HG03064 (cell line): ENCODE results near the gene LGALS7B.
"Not testable (repeated sequence)": the region's sequence is repeated elsewhere in the genome, so short reads cannot be mapped to it uniquely, and the experiment has no call there.

ENCODE experiments used
- ATAC-seq: cut with Tn5 transposase; IDR thresholded peaks from one replicate; pipeline ENCODE4 v1.9.1; 2021; ENCODE audit warnings: low read depth; ENCODE audit not compliant: unreplicated experiment

Gene LGALS7B

DNA sequence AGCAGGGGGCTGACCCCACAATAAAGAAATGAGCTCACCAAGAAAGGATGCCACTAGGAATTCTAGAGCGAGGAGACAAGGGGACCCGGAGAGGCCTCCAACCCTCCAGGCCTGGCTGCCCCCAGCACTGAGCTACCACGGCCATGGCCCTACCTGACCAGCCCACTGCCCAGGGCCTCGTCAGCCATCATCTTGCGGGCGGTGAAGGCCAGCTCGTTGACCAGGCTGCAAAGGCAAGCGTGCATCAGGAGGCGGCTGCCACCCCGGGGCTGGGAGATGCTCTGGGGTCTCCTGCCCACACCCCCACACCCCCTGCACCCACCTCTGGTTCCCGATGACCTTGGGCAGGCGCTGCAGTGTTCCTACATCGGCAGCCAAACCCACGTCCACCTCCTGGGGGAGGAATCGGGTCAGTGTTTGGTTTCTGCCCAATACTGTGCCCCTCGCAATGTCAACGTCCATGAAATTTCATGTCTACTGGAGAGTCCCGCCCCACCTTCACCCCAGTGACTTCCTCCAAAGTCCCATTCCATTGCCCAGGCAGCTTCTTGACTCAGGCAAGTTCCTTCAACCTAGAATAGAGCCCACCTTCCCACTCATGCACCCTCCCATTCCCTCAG, 27.2 kb downstream of the LGALS7B start:
- ATAC-seq: no peak

DNA sequence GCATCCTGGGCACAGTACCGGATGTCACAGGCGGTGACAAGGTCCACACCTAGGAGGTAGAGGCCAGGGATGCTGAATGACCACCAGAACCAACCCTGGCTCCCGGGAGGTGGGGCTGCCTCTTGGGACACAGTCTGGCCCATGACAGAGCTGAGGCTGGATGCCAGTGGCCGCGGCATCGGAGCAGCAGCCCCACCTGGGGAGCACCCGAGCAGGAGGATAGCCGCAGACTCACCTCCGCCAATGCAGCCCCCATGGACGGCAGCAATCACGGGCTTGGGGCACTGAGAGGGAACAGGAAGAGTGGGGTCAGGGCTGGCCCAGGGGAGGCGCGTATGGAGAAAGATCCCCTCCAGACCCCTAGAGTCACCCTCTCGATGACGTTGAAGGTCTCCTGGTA, 28.1 kb downstream of the LGALS7B start:
- ATAC-seq: no peak

DNA sequence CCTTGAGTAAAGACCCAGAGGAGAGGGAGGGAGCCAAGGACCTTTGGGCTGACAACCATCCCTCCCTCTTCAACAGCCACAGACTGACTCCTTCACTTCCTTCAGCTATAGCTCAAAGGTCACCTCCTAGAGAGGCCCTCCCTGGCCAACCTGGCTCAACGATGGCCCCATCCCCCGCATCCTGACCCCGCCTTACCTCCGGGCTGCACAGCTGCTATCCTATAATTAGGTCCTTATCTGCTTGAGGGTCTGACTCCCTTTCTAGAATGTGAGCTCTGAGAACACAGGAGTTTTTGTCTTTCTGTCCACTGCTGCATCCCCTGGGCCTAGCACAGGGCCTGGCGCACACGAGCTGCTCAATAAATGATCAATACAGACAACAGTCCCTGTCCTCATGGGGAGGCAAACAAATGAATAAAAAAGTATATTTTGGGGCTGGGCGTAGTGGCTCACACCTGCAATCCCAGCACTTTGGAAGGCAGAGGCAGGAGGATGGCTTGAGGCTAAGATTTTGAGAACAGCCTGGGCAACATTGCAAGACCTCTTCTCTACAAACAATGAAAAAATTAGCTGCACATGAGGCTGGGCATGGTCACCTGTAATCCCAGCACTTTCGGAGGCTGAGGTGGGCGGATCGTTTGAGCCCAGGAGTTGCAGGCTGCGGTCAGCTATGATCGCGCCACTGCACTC, 30.4 kb downstream of the LGALS7B start:
- no peak for ATAC-seq

DNA sequence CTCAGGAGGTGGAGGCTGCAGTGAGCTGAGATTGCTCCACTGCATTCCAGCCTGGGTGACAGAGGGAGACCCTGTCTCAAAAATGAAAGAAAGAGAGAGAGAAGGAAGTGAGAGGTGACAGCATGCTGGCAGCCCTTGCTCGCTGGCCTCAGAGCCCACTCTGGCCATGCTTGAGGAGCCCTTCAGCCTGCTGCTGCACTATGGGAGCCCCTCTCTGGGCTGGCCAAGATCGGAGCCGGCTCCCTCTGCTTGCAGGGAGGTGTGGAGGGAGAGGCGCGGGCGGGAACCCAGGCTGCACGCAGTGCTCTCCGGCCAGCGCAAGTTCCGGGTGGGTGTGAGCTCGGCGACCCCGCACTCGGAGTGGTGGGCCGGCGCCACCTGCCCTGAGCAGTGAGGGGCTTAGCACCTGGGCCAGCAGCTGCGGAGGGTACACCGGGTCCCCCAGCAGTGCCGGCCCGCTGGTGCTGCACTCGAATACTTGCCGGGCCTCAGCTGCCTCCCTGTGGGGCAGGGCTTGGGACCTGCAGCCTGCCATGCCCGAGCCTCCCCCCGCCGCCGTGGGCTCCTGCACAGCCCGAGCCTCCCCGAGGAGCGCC, 32.3 kb downstream of the LGALS7B start:
- ATAC-seq: not testable (repeated sequence)

DNA sequence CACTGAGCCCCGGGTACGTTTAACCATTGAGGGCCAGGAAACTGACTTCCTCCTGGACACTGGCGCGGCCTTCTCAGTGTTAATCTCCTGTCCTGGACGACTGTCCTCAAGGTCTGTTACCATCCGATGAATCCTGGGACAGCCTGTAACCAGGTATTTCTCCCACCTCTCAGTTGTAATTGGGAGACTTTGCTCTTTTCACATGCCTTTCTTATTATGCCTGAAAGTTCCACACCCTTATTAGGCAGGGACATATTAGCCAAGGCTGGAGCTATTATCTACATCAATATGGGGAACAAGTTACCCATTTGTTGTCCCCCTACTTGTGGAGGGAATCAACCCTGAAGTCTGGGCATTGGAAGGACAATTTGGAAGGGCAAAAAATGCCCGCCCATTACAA, 36.9 kb downstream of the LGALS7B start:
- ATAC-seq: not testable (repeated sequence)

DNA sequence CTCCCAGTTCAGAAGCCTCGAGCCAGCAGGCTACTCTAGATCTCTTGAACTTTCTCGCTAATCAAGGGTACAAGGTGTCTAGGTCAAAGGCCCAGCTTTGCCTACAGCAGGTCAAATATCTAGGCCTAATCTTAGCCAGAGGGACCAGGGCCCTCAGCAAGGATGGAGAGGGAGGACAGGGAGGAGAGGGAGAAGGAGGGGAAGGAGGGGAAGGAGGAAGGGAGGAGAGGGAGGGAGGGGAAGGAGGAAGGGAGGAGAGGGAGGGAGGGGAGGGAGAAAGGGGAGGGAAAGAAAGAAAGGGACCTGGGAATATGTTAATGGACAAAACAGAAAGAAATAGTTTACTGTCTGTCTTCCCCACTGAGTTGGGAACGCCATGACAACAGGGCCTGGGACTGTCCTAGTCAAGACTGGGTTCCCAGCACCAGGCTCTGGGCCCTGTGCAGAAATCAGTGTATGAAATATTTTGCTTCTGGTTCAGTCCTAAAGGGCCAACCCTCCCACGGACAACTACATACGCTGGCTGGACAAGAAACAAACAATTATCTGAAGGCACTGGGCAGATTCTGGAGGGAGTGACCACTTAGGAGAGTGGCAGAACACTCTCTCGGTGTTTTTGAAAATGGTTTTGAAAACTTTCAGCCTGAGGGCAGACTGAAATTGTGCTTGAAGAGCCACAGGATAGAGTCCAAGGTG, 38.0 kb downstream of the LGALS7B start:
- ATAC-seq: no peak

DNA sequence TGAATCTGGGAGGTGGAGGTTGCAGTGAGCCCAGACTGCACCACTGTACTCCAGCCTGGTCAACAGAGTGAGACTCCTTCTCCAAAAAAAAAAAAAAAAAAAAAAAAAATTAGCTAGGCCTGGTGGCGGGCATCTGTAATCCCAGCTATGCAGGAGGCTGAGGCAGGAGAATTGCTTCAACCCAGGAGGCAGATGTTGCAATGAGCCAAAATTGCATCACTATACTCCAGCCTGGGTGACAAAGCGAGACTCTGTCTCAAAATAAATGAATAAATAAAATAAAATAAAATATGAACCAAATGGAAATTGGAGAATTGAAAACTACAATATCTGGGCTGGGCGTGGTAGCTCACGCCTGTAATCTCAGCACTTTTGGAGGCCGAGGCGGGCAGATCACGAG, 40.2 kb downstream of the LGALS7B start:
- ATAC-seq: not testable (repeated sequence)

DNA sequence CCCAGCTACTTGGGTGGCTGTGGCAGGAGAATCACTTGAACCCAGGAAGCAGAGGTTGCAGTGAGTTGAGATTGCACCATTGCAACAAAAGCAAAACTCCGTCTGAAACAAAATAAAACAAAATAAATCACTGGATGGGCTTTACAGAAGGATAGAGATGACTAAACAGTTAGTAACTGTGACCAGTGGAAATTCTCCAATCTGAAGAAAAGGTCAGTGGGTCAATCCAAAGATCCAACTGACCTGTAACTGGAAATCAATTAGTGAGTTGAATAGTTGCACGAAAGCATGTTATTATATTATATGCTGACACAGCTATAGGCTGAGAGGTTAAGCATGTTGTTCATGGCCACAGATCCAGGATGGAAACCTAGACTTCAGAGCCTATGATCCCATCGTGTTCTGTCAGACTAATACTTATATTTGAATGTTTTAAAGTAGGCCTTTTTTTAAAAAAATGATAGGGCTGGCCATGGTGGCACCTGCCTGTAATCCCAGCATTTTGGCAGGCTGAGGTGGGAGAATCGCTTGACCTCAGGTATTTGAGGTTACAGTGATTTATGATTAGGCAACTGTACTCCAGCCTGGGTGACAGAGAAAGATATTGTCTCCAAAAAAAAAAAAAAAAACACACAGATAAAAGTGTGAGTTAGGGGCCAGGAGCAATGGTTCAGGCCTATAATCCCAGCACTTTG, 41.2 kb downstream of the LGALS7B start:
- ATAC-seq: no peak

DNA sequence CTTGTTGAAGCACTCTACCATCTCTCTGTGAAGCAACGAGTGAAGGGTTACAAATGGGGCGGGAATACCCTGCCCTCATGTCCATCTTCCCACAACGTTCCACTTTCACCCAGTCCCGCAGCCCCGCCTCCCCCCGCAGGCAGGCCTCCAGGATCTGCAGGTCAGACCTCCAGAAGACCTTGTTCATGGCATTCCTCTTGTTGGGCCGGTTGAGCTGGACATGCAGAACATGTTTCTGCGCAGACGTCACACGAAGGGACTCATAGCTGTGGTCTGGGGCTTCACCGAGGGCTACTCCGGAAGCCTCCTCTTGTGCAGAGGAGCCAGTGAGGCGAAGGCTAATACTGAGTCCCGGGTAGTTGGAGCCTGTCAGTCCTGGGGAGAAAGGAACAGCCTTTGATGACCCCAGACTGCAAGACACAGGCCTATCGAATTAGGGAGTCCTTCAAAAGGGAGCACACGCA, 42.2 kb downstream of the LGALS7B start:
- ATAC-seq: peak; percentile 43

DNA sequence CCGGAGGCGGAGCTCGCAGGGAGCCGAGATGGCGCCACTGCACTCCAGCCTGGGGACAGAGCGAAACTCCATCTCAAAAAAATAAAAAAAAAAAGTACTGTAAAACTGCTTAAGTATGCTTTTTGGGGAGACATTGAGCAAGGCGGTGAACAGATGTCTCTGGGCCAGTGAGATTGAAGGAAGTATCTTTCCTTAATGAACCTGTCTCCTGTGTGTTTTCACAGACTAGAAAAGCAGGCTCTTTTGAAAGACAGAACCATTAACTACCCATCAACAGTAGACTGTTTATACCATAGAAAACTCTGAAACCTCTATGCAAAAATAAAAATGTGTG, 44.1 kb downstream of the LGALS7B start:
- ATAC-seq: no peak

DNA sequence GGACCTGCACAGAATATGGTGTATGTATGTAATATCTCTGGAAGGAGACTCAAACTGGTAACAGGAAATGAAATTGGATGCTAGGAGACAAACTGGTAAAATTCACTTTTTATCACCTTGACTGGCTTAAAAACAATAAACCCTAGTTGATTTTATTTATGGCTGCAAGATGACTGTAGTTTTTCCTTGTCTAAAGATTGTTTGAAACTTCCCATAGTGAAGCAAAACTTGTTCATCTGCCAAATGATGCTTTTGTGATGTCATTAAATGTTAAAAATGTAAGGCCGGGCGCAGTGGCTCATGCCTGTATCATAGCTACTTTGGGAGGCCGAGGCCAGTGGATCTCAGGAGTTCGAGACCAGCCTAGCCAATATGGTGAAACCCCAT, 45.1 kb downstream of the LGALS7B start:
- ATAC-seq: no peak

DNA sequence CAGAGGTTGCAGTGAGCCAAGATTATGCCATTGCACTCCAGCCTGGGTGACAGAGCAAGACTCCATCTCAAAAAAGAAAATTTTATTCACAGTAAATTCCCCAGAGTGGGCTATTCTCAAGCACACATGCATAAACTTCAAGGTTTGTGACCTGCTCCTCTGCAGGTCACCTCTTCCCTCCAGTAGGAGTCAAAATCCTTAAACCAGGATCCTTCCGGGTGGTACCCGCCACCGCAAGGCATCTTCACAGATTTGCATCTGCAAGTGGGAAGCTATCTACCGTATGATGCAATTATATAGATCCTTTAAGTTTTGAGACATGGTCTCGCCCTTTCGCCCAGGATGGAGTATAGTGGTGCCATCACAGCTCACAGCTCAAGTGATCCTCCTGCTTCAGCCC, 45.6 kb downstream of the LGALS7B start:
- no peak for ATAC-seq

DNA sequence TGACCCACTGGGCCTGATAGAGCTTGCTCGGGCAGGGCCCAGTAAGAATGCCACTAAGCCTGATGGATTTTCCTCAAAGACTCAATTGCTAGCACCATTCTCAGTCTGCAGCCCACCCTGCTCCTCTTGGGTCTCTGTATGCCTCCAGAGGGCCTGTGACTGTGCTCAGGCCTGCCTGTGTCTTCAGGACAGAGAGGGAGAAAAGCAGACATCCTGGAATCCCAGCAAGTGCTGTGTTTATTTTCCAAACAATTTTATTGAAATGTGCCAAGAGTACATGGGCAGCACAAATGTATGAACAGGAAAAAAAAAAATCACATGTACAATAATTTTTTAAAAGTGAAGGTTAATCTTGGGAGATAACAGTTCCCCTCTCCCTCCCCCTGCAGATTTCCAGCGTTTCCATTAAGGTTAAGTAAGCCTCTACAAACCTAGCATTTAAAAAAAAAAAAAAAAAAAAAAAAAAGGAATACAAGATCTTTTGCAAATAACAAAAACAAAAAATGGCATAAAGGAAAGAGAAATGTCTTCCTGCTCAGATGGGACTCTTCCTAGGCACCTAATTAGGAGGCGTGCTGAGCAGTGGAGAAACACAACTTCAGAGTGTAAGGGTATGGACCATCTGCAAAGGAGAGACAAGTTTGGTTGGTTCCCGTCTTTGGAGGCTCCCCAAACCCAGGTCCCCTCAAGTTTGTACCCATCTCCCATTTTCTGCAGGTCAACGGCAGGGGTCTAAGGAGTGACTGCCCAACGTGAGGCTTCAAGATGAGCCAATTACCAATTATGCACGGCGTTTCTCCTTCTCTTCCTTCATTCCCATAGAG, 47.4 kb downstream of the LGALS7B start:
- no peak for ATAC-seq

DNA sequence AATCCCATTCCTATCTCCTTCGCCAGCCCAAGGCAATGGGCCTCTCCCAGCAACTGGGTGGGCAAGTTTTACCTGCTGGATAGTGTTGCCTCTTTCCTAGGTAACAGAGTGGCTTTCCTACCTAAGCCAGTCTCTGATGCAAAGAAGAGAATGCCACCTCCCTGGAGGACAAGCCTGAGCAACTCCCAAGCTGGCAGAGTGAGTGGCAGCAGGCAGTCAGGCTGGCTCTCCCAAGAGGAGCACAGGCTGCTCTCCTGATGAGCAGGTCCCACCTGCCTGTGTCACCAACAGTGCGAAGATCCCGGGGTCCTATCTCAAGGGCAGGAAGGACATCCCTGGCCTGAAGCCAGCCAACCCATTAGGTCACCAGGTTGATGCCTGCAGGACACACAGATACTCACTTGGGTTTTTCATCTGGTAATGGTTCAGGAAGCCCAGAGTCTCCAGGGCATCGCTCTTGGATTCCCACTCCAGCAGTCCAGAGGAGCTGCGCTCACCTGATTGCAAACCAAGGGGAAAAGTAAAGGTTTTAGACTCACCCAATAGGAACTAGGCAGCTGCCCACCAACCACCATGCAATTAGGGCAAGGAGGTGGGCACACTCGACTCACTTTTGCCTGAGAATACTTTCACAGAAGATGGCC, 48.1 kb downstream of the LGALS7B start:
- no peak for ATAC-seq

DNA sequence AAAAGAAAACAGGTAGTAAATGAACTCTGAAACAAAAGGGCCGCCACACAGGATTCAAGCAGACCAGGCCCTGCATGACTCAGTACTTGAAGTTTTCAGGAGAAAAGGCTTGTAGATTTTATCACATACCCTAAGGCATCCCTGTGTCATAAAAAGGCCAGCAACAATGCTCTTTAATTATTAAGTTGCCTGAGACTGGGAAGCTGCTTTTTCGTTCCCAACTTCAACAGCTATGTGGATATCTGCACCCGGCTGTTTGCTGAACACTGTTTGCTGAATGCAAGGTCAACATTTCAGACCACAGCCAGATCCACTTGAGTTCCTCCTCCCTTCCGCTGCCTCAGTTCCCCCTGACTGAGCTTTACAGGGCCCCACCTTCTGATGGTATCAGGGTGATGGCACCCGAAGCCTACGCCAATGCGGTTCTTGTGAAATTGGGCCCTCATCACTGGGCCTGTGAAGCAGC, 48.7 kb downstream of the LGALS7B start:
- ATAC-seq: no peak

DNA sequence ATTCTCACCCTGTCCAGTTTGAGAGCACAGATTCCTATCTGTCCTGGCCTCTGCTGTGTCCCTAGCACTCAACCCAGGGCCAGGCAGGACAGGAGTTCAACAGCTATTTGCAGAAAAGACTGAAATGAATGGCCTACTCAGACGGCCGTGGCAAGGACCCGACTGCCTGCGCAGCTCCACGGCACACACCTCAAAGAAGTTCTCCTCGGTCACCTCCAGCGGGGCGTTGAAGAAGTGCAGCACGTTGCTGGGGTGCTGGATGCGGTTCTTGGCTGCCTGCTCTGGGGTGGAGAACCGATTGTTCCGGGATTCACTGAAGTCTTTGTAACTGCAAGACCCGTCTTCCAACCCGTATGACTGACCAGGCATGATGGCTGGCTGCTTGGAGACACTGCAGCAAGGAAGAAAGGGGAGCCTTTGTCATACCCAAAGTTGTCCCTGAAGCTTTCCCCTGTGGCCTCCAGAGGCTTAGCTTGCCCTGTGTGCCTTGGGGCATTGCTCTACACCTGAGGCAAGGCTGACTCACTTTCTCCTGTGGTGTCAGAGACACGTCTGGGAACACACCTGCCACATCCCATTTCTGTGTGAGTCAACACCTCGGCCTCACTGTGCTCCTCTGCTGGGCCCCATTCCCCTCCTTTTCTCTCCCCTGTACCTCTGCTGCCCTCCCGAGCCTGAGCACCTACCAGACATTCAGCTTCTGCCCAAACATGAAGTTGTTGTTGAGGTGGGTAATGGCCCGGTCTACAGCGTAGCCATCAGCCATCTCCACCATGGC, 49.4 kb downstream of the LGALS7B start:
- ATAC-seq: no peak

DNA sequence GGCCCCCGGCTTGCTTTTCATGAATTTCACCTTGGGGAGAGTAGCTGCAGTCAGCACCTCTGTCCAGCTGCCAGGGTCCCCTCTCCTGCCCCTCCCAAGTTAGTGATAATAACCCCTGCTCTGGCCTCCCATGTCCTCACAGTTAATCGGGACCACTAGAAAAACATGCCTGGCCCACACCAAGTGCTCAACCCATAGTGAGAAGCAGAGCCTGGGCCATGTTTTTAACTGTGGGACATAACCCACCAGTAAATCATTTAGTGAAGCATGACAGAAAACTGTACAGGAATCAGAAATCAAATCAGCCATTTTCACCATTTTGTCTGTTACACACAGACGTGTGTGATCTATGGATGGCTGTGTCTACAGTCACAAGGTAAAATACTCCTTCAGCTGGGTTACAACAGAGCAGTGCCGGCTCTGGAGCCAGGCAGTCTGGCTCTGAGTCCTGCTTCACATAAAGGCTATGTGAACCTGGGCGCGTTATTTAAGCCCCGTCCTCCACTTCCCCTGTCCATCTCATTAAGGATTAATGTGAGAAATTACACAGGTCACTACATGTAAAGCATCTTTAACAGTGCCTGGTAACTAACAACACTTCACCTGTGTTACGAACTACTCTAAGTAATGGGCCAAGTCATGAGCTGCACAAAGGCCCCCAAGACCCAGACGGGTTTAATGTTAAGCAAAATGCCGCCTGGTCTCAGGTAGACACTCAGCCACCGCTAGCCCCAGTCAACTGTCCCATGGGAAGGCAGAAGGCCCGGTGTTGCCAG, 50.2 kb downstream of the LGALS7B start:
- ATAC-seq: no peak
